Duodenal mucosa (tissue), 2 donors: ENCODE results near the gene IGF2.

Experiments
- H3K27ac ChIP-seq: one replicate; pipeline ENCODE4 v1.7.0; 2013; ENCODE audit warnings: low read depth, low read length
- H3K27me3 ChIP-seq, 2 donors: one replicate each; pipeline ENCODE4 v1.7.0; 2013; ENCODE audit warnings: low read length in 2 of 2, control low read depth in 1 of 2; ENCODE audit not compliant: insufficient read depth in 2 of 2, control insufficient read depth in 1 of 2
- H3K36me3 ChIP-seq, 2 donors: one replicate each; pipeline ENCODE4 v1.7.0; 2013; ENCODE audit warnings: low read length in 2 of 2, control low read depth in 1 of 2; ENCODE audit not compliant: insufficient read depth in 2 of 2, control insufficient read depth in 1 of 2
- H3K4me1 ChIP-seq, 2 donors: one replicate each; pipeline ENCODE4 v1.7.0; 2013; ENCODE audit warnings: low read length in 2 of 2, control low read depth in 1 of 2; ENCODE audit not compliant: insufficient read depth in 2 of 2, control insufficient read depth in 1 of 2
- H3K4me3 ChIP-seq, 2 donors: one replicate each; pipeline ENCODE4 v1.7.0; 2013; ENCODE audit warnings: low read length in 2 of 2, low read depth in 1 of 2
- H3K9ac ChIP-seq, 2 donors: one replicate each; pipeline ENCODE4 v1.7.0; 2013; ENCODE audit warnings: low read length in 2 of 2, low read depth in 1 of 2
- H3K9me3 ChIP-seq, 2 donors: one replicate each; pipeline ENCODE4 v1.7.0; 2013; ENCODE audit warnings: low read length in 2 of 2, control low read depth in 1 of 2; ENCODE audit not compliant: control insufficient read depth in 1 of 2

Gene IGF2

DNA sequence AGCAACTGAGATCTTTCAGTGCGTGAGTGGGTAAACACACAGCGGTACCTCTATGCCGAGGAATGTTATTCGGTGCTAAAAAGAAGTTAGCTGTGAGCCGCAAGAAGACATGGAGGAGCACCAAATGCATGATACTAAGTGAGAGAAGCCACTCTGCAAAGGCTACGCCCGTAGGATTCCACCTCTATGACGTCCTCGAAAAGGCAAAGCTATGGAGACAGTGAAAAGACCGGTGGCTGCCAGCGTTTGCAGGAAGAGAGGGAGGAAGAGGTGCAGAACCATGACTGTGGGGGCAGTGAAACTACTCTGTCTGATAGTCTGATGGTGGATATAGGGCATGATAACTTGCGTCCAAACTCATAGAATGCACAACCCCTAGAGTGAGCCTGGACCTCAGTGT lies 28.7 kb downstream of the IGF2 start:
- H3K9me3 ChIP-seq: no peaks in the 10 kb centered on the region
- H3K4me3 ChIP-seq: no peak overlapping the region
- no peak overlapping the region for H3K9ac ChIP-seq
- H3K27ac ChIP-seq: no peak overlapping the region
- H3K4me1 ChIP-seq: no peaks in the 10 kb centered on the region
- H3K27me3 ChIP-seq: no peaks in the 10 kb centered on the region
- H3K36me3 ChIP-seq: no peaks in the 10 kb centered on the region

DNA sequence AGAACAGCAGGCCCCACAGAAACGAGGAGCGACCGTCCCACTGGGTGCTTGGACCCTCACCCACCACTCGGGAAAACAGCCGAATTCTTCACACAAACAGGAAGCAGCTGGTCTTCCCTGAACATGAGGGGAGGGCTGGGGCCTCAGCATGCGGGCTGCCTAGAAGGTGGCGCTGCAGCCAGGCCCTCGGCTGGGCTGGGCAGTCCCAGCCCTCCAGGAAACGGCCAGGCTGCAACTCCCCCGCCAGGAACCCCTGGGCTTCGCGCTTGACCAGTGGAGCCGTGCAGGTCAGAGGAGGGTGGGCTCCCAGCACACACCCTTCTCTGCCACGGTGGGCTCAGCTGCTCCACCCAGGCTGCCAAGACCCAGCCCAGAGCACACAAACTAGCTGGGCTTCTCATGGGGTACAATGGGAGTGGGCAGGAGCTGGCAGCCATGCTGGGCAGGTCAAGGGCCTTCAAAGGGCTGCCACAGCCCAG lies 29.6 kb downstream of the IGF2 start:
- Histone ChIP-seq H3K9me3 (no peaks in the 10 kb centered on the region), H3K27ac (no peak overlapping the region), H3K36me3 (no peaks in the 10 kb centered on the region), H3K4me3 (no peak overlapping the region), H3K27me3 (no peaks in the 10 kb centered on the region), H3K9ac (no peak overlapping the region), H3K4me1 (no peaks in the 10 kb centered on the region)

GRCh38 chr11:2108675-2109491 lies 30.3 kb downstream of the IGF2 start:
- H3K36me3 ChIP-seq: no peaks in the 10 kb centered on the region
- no peak overlapping the region for H3K4me3 ChIP-seq
- H3K27ac ChIP-seq: no peak overlapping the region
- H3K9me3 ChIP-seq: no peaks in the 10 kb centered on the region
- no peak overlapping the region for H3K9ac ChIP-seq
- H3K4me1 ChIP-seq: no peaks in the 10 kb centered on the region
- H3K27me3 ChIP-seq: no peaks in the 10 kb centered on the region

GRCh38 chr11:2107941-2108630 lies 31.1 kb downstream of the IGF2 start:
- no peaks in the 10 kb centered on the region for H3K27me3 ChIP-seq
- peaks cover 0 to under 1% of the 10 kb centered on the region in 2 donors for H3K4me1 ChIP-seq
- no peak overlapping the region for H3K4me3 ChIP-seq
- H3K36me3 ChIP-seq: no peaks in the 10 kb centered on the region
- H3K27ac ChIP-seq: no peak overlapping the region
- H3K9ac ChIP-seq: no peak overlapping the region
- H3K9me3 ChIP-seq: no peaks in the 10 kb centered on the region

GRCh38 chr11:2107521-2107920 lies 31.7 kb downstream of the IGF2 start:
- H3K4me1 ChIP-seq: peaks cover 0 to 7% of the 10 kb centered on the region in 2 donors
- H3K36me3 ChIP-seq: no peaks in the 10 kb centered on the region
- no peak overlapping the region for H3K27ac ChIP-seq

DNA sequence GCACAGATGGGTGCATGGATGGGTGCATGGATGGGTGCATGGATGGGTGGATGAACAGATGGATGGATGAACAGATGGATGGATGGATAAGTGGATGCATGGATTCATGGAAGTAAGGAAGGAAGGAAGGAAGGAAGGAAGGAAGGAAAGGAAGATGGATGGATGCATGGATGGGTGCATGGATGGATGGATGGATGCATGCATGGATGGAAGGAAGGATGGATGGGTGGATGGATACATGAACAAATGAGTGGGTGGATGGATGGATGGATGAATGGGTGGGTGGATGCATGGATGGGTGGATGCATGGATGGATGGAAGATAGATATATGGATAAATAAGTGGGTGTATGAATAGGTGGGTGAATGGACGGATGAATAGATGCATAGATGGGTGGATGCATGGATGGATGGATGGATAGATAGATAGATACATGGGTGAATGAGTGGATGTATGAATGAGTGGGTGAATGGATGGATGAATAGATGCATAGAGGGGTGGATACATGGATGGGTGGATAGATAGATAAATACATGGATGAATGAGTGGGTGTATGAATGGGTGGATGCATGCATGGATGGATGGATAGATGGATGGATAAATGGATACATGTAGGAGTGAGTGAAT lies 32.5 kb downstream of the IGF2 start:
- H3K36me3 ChIP-seq: no peaks in the 10 kb centered on the region
- H3K4me1 ChIP-seq: peaks cover 0 to 8% of the 10 kb centered on the region in 2 donors
- H3K9me3 ChIP-seq: no peaks in the 10 kb centered on the region
- no peak overlapping the region for H3K4me3 ChIP-seq
- no peak overlapping the region for H3K27ac ChIP-seq
- H3K9ac ChIP-seq: no peak overlapping the region
- H3K27me3 ChIP-seq: no peaks in the 10 kb centered on the region

More at GRCh38 chr11:2107521-2107920, 31.7 kb downstream of the IGF2 start:
- H3K4me3 ChIP-seq: no peak overlapping the region
- no peak overlapping the region for H3K9ac ChIP-seq
- no peaks in the 10 kb centered on the region for H3K27me3 ChIP-seq
- H3K9me3 ChIP-seq: no peaks in the 10 kb centered on the region

DNA sequence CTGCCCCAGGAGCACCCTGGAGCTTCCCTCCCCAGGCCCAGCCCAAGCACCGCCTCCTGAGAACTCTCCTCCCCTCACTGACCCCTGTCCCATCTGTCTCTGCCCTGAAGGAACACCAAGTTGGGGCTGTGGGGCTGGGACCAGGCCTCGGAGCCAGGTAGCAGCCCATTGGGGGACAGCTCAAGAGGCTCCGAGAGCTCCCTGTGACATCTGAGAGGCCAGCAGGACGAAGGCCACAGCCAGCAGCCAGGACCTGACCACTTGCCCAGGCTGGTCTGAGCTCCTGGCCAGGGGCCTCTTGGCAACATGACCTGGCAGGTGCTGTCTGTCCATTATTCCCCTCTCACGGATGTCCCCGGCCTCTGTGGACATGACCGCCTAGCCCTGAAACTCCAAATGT lies 33.7 kb downstream of the IGF2 start:
- no peaks in the 10 kb centered on the region for H3K27me3 ChIP-seq

DNA sequence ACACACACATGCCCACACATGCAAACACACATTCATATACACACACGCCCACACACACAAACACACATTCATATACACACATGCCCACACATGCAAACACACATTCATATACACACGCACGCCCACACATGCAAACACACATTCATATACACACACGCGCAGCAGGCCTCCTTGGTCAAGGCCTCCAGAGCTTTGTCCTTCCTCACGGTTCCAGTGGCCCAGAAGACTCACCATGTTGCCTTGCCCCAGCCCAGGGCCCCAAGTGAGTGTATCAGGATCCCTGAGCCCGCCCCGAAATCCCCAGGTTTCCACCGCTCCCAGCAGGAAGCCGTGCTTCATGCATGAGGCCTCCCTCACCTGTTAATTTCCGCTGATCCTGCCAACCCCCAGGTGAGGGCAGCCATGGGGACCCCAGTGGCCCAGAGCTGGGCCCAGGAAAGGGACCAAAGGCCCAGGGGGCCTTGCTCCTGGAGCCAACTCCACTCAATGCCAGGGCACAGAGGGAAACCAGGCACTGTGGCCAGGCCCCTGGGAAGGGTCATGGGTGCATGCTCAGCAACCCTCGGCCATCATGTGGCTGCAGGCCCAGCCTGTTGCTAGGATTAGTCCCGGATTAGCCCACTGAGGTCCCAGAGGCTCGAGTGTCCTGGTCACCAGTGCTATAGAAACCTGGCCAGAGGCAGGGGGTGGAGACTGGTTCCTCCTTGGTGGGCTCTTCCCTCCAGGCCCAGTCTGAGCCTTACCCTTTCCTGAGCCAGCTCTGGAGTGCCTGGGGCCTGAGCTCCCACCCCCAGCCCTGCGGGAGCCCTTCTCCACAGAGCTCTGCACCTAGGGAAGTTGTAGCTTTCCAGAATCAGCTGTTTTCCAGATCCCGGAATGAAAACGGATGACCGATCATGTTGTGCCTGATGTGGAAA lies 34.4 kb downstream of the IGF2 start:
- H3K27me3 ChIP-seq: no peaks in the 10 kb centered on the region
- no peak overlapping the region for H3K27ac ChIP-seq
- H3K9me3 ChIP-seq: no peaks in the 10 kb centered on the region
- no peaks in the 10 kb centered on the region for H3K36me3 ChIP-seq
- H3K4me3 ChIP-seq: no peak overlapping the region
- H3K4me1 ChIP-seq: peaks cover 6 to 8% of the 10 kb centered on the region in 2 donors
- H3K9ac ChIP-seq: no peak overlapping the region

More for the DNA sequence above, 33.7 kb downstream of the IGF2 start:
- H3K36me3 ChIP-seq: no peaks in the 10 kb centered on the region
- no peak overlapping the region for H3K9ac ChIP-seq
- no peak overlapping the region for H3K27ac ChIP-seq
- no peak overlapping the region for H3K4me3 ChIP-seq
- H3K9me3 ChIP-seq: no peaks in the 10 kb centered on the region
- peaks cover 0 to 8% of the 10 kb centered on the region in 2 donors for H3K4me1 ChIP-seq

DNA sequence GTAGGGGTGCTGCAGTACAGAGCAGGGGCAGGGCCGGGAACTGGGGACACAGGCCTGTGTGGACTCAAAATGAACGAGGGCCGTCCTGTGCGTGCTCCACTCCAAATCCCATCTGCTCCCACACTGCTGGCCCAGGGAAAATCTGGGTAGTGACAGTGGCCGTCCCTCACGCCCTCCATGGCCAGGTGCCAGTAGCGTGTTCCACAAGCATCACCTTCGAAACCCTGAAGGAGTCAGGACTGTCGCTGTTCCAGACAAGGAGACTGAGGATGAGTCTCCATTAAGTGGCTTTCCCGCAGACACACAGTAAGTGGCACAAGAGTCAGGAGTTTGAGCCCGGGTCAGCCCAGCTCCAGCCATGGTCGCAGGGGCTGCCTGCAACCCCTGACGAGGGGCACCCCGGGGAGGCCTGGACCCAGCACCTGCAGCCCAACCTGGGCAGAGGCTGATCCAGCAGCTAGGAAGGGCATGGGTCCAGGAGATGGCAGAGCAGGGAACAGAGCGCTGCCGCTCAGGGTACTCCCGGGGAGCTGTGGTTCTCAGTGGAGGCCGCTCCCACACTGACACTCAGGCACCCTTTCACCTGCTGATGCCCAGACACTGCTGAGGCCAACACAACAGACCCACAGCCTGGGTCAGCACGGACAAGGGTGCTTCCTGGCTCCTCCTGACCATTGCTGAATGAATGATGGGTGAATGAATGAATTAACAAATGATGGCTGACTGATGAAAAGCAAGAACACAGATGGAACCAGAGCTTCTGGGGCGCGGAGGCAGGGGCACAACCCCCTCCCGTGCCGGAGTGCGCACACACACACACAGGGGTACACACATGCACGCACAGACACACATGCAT lies 35.3 kb downstream of the IGF2 start:
- H3K4me3 ChIP-seq: no peak overlapping the region
- no peak overlapping the region for H3K27ac ChIP-seq
- no peak overlapping the region for H3K9ac ChIP-seq
- H3K4me1 ChIP-seq: peaks cover 8 to 13% of the 10 kb centered on the region in 2 donors
- no peaks in the 10 kb centered on the region for H3K36me3 ChIP-seq
- H3K9me3 ChIP-seq: no peaks in the 10 kb centered on the region
- peaks cover 0 to 4% of the 10 kb centered on the region in 2 donors for H3K27me3 ChIP-seq
